Activated CD4-positive, alpha-beta T cell treated with anti-CD3 and anti-CD28 coated beads, Interleukin-2, amount 50 U/mL, for 1 hour (primary cell): ENCODE results near the gene PGA3.
"Not testable (repeated sequence)": the region's sequence is repeated elsewhere in the genome, so short reads cannot be mapped to it uniquely, and the experiment has no call there.

Source experiments
- DNase-seq: peaks from one replicate; pipeline ENCODE4 v3.0.0-alpha.2; 2020

Gene PGA3

DNA sequence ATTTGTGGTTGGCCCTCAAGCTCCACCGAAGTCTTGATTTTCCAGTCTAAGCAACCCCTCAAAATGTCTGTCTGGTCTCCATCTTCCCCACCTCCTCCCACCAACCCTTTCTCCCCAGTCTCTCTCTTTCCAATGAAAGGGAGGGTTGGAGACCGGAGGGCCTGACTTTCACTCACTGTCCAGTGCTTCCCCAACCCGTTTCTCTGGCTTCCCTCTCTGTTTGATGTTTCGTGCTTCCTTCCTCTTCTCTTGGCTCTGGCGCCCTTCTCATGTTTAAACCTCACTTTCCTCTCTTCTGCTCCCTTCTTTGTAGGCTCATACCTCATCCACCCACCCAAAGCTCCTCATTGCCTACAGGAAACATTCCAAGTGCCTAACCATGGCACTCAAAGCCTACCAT, 31.0 kb upstream of the PGA3 start:
- no peak for DNase-seq

DNA sequence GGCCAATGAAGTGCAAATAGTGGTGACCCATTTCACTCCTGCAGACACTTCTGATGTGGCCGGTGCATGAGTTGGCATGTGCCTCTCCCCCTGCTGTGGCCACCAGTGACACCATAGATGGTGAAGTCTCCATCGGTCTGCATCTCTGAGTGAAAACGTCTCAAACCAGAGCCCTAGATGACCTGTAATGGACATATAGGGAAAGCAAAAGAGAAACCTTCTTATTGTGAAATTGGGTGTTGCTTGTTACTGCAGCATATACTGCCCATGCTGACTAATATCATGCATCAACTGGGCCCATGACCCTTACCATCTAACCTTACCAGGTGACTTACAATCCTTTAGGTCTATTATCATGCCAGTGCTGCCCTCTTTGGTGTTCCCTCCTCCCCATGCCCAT, 30.4 kb upstream of the PGA3 start:
- DNase-seq, result no peak

DNA sequence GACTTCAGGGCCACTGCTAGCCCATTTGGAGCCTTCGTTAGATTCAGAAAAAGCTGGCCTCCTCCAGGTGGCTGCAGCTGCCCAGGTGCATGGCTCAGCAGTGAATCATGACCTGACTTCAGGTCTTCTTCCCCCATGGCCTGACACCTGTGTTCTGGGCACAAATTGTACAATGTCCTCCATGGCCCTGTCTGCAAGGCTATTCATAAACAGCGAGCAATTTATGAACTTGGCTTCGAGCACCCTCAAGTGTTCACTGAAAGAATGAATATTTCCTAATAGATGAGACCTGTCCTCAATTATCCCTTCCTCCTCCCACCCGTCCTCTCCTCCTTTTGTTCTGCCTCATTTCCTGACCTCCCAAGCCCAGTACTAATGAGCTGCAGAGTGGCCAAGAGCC, 29.9 kb upstream of the PGA3 start:
- no peak for DNase-seq

DNA sequence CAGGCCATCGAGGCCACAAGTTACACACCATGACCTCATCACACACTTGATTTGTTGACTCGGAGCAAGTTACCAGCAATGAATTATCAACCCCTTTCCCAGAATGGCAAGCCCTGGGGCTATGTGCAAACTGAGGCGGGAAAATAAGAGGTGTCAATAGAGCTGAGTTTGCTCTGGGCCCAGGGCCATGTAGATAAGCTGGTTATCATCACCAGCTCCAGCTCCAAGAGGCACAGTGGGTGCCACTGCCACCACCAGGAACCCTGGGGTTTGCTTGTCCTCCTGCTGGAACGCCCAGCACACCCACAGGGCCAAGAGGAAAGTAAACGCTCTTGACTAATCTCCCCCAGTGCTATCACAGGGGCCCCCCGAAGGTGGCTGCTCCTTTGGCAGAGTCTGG, 29.0 kb upstream of the PGA3 start:
- no peak for DNase-seq

DNA sequence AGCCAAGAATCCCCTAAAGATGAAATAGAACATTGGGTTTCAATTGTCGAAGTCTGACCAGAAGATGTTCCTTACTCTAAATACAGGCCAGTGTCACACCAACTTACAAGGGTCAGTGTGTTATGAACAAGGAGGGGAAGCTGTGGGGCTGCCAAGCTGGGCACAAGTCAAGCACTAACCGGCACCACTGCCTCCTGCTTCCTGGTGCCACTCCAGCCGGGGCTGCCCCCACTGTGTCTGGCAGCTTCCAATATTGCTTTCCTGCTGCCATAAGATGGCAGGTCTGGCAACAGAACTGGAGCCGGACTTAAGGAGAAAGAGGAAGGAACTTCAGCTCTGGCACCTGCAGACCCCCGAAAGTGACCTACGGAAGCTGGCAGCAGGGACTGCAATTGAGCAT, 28.4 kb upstream of the PGA3 start:
- no peak for DNase-seq

DNA sequence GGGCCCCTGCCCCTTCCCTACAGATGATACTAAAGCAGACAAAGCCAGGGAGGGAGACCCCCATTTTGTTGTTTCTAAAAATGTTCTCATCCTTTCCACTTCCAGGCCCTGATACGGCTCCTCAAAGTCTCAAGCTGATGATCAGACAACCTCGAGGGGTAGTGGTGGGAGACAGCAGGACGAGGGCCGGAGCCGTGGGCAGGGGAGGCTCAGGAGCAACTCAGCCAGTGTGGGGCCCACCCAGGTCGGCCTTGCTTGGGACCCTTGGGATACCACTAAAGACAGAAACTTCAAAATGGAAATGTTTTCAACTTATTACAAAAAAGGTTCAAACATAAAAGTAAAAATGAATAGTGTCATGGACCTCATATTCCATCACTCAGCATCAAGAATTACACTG, 26.9 kb upstream of the PGA3 start:
- no peak for DNase-seq

GRCh38 chr11:61180205-61180604, 23.1 kb upstream of the PGA3 start:
- not testable (repeated sequence) for DNase-seq

- no peak for DNase-seq
Observed at GRCh38 chr11:61181489-61181888, 21.8 kb upstream of the PGA3 start.

DNA sequence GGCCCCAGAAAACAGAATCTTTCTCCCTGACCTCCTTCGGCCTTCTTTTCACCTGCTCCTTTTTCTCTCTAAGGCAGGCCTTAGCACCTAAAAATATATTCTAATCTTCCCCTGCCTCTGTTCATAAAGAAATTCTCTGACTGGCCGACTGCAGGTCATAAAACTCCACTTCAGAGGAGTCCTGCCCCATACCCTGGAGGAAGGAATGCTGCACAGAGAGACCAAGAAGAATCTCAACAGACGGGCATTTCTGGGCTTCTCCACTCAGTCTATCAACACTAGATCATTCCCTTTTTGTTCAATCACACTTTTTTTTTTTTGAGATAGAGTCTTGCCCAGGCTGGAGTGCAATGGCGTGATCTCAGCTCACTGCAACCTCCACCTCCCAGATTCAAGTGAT, 19.7 kb upstream of the PGA3 start:
- no peak for DNase-seq

GRCh38 chr11:61186504-61186903, 16.8 kb upstream of the PGA3 start:
- DNase-seq, result no peak

DNA sequence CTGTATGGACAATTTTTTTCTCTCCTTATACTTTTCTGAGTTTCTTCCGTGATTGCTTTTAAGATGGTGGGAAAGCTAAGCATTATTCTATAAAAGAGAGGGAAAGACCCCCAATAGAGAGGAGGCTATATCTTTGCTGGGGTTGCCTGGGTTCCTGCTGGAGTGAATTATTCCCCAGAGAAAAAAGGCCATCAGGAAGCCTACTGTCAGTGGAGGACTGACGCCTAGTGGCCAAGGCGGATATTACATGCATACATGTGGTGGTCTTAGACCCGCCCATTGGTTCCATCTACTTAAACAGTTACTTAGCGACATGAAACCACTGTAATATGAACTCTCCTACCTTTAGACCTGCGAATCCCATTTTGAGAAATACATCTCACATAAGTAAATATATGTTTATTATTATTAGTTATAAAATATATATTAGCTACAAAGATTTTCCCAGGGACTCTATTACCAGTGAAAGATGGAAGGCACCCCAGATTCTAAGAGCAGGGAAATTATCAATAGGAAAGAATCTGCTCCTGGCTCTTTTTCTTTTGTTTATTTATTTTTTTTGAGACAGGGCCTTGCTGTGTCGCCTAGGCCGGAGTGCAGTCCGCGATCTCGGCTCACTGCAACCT, 15.7 kb upstream of the PGA3 start:
- DNase-seq, result peak; percentile 79

- no peak for DNase-seq
Observed at GRCh38 chr11:61189933-61190332, 13.4 kb upstream of the PGA3 start.

DNA sequence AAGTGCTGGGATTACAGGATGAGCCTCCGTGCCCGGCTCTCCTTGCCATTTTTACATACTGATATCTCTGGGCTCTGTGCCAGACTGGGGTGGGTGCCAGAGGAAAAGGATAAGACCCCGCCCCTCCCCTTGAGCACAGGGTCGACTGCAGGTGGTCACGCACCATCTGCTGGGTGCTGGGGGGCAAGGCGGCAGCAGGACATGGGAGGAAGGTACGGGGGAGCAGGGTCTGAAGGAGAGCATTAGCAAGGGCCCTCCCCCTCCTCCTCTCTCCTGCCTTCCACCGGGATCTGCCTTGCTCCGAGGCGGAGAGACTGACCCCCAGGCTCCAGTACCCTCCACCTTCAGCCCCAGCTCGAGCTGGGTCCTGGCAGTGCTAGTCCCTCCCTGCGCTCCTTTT, 9.7 kb upstream of the PGA3 start:
- no peak for DNase-seq

GRCh38 chr11:61194169-61194671, 9.1 kb upstream of the PGA3 start:
- no peak for DNase-seq

GRCh38 chr11:61194981-61195695, 8.2 kb upstream of the PGA3 start:
- DNase-seq, result no peak

DNA sequence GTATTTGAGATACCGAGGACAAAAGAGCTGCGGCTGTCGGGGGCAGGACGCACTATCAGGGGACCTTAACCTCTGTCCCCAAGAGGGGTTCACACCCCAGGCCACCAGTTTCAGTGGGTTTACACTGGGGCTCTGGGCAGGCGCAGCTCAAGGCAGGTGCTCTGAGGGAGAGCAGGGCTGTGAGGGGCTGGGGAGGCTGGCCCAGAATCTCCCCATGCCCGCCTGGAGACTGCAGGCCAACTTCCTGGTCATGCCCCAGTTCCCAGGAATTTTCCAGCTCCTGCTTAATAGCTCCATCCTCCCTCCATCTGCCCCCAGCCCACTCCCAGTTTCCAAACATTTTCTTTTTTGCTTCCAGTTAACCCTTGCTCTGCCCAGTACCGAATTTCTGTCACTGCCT, 7.6 kb upstream of the PGA3 start:
- no peak for DNase-seq

- DNase-seq, result no peak
Observed at GRCh38 chr11:61198361-61198760, 5.0 kb upstream of the PGA3 start.

GRCh38 chr11:61198948-61199523, 4.3 kb upstream of the PGA3 start:
- DNase-seq, result no peak

GRCh38 chr11:61201476-61201875, 1.8 kb upstream of the PGA3 start:
- DNase-seq, result no peak

DNA sequence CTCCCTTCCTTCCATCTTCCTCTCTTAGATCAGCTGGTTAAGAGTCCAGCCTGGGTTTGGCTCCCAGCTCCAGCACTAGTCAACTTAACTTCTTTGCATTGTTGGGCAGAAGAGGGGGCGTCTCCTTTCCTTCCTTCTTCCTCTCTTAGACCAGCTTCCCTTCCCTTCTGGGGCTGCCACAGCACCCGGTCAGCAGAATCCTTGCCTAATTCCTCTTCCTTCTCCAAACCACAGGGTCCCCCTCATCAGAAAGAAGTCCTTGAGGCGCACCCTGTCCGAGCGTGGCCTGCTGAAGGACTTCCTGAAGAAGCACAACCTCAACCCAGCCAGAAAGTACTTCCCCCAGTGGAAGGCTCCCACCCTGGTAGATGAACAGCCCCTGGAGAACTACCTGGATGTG, 558 bp downstream of the PGA3 start:
- not testable (repeated sequence) for DNase-seq

GRCh38 chr11:61204502-61205059, 1.3 kb downstream of the PGA3 start:
- DNase-seq, result not testable (repeated sequence)

- not testable (repeated sequence) for DNase-seq
Observed at GRCh38 chr11:61207636-61208310, 4.5 kb downstream of the PGA3 start.

DNA sequence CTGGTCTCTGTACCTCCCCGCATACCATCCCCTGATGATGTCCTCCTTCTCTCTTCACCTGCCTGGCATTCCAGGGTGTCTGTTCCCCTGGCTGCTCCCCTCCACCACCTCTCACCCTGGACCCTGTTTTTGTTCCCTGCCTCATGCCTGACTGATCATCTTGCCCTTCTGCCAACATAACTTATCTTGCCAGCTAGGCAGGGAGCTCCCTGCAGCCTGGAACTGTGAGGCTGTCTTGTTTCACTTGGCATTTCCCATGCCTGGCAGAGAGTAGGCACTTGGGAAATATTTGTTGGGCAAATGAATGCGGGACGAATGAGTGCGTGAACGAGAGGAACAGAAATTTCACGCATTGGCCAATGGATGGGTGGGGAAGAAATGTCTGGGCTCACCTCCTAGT, 7.3 kb downstream of the PGA3 start:
- DNase-seq, result not testable (repeated sequence)
